NAMALWA (cell line): Measurements from ENCODE around the gene UTP25.

Experiments
- DNase-seq: peaks from one replicate; pipeline ENCODE4 v3.0.0-alpha.2; 2015; ENCODE audit warnings: low spot score

Gene UTP25

GRCh38 chr1:209839875-209840546 lies 12.2 kb downstream of the UTP25 start:
- DNase-seq: no peak

GRCh38 chr1:209840611-209841010 lies 12.8 kb downstream of the UTP25 start:
- no peak for DNase-seq

GRCh38 chr1:209844695-209845407 lies 17.1 kb downstream of the UTP25 start:
- no peak for DNase-seq

DNA sequence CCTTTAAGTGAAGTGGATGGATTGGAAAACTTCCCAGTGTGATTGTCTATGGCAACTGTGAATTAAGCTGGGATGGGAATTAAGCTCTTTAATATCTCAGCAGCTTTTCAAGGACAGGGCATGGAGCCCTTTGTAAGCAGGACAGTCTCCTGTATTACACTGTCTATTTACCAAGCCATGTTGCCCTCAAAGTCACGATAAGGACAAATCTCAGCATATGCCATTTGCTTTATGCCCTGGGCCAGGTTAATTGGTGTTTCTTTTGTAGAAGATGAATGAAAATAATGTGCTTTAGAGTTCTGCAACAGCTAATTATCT lies 17.6 kb downstream of the UTP25 start:
- no peak for DNase-seq

DNA sequence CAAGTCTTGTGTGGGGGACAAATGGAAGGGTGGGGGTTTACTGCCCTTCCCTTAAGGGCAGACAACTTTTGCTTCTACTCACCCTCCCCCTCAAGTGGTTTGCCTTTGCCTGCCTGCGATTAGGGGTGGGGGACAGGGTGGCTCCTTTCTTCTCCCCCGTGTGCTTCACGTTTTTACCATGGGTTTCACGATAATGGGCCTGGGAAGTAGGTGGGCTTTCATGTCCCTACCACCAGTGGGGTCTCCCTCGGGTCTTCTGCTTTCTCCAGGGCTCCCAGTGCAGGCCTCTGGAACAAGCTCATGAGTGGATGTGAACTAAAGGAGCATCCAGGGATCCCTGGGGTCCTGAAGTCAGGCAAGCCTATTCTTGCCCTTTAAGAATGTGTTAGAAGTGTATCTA lies 21.6 kb downstream of the UTP25 start:
- DNase-seq: no peak

GRCh38 chr1:209850342-209850979 lies 22.7 kb downstream of the UTP25 start:
- DNase-seq: peak; percentile 47

DNA sequence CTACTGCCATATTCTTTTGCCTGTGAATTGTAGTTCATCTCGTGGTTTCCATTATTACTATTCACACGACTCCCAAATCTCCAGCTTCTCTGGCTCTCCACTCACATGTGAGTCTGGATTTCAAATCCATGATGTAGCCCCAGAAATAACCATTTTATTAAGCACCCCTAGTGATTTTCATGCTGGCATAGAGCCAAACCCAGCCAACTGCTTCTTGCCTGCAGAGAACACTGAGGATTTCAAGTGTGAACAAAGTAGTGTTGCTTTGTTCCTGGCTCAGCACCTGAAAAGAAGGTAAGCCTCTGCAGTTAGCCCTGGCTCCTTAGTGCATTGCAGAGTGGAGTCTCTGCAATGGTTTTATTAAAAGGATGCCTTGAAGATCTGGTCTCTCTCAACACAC lies 25.9 kb downstream of the UTP25 start:
- no peak for DNase-seq

DNA sequence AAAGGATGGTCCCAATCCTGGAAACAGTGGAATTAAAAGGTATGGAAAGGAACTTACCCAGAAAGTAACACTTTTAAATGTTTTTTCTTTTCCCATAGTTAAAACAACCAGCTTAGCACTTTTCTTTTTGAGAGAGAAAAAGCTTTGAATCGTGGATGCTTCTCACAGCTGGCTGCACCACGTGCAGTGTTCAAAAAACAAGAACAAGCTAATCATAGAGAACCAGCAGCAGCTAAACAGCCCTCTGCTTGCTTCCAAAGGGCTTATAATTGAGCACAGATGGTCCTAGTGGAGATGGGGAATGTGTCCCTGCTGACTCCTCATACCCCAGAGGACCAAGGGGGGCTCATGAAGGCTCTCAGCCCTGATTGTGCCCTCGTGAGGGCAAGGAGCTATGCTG lies 26.4 kb downstream of the UTP25 start:
- no peak for DNase-seq

DNA sequence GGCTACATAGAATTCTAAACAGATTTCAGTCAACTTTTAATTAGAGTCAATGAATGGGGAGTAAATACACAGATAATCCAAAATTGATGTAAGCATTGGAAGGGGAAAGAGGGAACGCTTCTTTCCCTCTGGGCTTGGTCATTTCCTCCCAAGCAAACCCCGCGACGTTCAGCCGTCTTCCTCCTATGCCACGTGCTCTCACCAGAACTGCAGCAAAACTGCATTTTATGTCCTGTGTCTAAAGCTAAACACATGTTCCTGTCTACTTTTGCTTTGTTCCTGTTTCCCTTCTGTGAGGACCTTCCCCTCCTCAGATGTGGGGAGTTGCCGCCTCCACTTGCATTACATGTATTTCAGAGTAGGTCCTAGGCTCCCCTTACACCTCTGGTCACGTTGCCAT lies 27.2 kb downstream of the UTP25 start:
- no peak for DNase-seq

- DNase-seq: no peak
Measured at GRCh38 chr1:209855623-209856022, 27.9 kb downstream of the UTP25 start.

DNA sequence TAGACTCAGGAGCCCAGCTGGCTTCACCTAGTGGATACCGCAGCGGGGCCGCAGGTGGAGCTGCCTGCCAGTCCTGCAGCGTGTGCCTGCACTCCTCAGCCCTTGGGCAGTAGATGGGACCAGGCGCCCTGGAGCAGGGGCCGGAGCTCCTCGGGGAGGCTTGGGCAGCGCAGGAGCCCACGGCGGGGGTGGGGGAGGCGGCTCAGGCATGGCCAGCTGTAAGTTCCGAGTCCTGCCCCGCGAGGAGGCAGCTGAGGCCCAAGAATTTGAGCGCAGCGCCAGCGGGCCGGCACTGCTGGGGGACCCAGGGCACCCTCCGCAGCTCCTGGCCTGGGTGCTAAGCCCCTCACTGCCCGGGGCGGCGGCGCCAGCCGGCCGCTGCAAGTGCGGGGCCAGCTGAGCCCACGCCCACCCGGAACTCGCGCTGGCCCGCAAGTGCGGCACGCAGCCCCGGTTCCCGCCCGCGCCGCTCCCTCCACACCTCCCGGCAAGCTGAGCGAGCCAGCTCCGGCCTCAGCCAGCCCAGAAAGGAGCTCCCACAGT lies 30.9 kb downstream of the UTP25 start:
- no peak for DNase-seq

DNA sequence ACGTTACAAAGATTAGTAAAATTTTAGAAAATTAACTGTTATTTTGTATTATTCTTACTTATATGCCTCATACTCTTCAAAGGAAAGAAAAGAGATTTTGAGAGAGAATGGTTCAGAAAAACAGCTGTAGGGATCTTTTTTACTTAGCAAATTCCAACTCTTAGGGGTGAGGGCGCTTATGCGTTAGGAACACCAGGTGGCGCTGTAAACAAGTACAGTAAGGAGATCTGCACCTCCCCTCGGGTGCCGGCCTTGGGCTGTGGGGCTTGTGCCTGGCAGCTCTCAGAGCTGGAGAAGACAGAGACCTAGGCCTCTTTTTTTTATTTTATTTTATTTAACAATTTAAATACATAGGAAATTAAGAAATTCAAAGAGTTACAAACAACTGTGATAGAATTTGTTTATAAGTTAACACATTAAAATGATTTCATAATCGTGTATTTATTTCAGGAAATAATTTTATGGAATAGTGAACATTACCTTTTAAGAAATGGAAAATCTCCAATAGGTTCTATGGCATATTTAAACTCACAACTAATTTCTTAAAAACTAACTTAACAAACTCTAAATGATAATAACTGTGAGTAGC lies 32.6 kb downstream of the UTP25 start:
- DNase-seq: peak; percentile 84

DNA sequence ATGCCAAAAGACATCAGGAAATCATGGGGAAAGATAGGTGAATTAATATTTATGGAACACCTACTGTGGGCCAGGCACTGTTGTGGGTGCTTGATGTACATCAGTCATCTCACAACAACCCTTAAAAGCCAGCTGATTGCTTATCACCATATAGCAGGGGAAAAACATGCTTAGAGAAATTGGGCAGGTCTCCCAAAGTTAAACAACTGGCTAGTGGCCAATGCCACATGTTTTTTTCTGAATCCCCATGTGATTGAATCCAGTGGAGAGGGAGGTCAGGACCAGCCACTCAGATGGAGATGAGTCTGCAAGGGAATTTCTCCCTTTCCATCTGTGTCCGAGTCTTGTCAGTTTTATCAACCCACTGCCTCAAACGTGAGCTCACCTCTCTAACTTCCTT lies 33.5 kb downstream of the UTP25 start:
- no peak for DNase-seq

DNA sequence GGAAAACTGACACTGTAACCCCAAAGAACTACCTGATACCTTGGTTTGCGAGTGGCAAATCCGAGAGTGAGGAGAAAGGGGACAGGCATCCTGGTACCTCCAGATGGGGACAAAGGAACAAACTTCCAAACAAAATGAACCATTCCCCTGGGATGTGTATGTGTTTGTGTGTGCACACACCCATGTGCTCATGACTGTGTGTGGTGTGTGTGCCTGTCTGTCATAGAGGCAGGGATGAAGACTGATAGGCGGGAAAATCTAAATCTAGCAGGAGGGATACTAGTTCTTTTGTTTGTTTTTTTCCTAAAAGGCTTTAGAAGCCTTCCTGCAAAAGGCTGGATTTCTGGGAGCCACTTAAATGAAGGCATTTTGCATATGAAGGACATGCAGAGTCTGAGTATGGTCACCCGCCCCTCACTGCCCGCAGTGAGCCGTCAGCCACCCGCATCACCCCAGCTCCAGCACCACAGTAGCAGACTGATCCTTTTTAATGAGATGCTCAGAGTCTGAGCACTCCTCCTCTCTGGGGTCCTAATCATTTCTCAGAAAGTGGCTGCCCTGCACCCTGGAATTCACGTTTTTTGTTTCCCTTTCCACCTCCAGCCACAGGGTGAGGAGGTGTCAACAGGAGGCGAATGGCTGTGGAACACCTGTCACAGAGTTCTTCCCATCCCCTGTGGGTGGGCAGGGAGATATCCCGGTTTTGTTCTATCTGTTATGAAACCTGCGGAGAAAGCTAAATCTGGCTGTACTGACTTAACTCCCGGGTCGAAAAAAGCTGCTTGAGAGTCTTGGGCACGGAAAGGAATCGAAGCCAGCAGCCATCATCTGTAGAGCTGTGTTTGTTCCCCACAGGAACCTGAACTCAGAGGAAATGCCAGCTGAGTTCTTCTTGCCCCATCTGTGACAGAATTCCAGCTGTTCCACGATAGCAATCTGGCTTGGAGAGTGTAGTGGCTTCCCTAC lies 34.9 kb downstream of the UTP25 start:
- DNase-seq: no peak

- no peak for DNase-seq
Measured at GRCh38 chr1:209863766-209864485, 36.2 kb downstream of the UTP25 start.

GRCh38 chr1:209866201-209866600 lies 38.4 kb downstream of the UTP25 start:
- no peak for DNase-seq

- DNase-seq: no peak
Measured at GRCh38 chr1:209869291-209870149, 41.7 kb downstream of the UTP25 start.

DNA sequence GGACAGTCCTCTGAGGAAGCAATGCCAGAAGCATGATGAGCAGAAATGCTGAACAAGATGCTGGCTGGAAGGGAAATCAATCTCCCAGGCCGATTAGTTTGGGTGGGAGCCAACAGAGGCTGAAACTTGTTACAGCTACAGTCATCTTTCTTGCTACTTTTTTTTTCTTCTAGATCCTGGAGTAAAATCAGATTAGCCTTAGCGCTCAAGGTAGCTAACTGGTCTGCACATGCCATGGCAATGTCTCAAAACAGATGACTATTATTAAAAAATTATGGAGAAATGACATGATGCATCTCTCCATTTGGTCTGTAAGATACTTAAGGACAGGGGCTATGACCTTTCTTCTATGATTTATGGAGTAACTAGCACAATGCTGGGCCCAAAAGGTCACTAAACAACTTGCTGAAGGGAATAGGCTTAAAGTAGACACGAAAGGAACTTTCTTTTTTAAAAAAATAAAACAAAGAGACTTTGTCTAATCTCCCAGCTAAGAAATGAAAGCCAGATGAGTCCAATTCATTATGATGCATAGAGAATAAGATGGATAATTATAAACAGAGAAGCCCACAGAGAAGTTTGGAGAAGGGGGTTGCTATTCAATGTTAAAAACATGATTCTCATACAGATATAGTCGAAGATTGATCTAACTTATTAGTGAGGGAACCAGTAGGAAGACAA lies 42.5 kb downstream of the UTP25 start:
- no peak for DNase-seq

GRCh38 chr1:209871006-209871405 lies 43.2 kb downstream of the UTP25 start:
- no peak for DNase-seq
